GM13977 (cell line): ENCODE data around the gene PCNX2.

Experiments
- DNase-seq: peaks from one replicate; pipeline ENCODE4 v3.0.0; 2012; ENCODE audit warnings: low spot score
- in situ Hi-C: fragments of 300-500 bp; cut with MboI; formaldehyde crosslinking; loops from one replicate; pipeline ENCODE4 v1.12.0; 2022; ENCODE audit warnings: low sequenced_read_pairs, low pct_unique_long_range_greater_than_20kb, mixed read lengths, inconsistent platforms; ENCODE audit not compliant: unreplicated experiment
- TF ChIP-seq, protein P1 (sequence below): IDR thresholded peaks from 2 replicates; pipeline ENCODE4 v1.5.1; 2012; ENCODE audit warnings: mild to moderate bottlenecking, control low read depth; ENCODE audit not compliant: insufficient read depth; ENCODE audit errors: extremely low read depth, missing control alignments

PCNX2 gene

GRCh38 chr1:232990176-232991128, 305.1 kb downstream of the PCNX2 start:
- TF ChIP-seq, protein P1, sequence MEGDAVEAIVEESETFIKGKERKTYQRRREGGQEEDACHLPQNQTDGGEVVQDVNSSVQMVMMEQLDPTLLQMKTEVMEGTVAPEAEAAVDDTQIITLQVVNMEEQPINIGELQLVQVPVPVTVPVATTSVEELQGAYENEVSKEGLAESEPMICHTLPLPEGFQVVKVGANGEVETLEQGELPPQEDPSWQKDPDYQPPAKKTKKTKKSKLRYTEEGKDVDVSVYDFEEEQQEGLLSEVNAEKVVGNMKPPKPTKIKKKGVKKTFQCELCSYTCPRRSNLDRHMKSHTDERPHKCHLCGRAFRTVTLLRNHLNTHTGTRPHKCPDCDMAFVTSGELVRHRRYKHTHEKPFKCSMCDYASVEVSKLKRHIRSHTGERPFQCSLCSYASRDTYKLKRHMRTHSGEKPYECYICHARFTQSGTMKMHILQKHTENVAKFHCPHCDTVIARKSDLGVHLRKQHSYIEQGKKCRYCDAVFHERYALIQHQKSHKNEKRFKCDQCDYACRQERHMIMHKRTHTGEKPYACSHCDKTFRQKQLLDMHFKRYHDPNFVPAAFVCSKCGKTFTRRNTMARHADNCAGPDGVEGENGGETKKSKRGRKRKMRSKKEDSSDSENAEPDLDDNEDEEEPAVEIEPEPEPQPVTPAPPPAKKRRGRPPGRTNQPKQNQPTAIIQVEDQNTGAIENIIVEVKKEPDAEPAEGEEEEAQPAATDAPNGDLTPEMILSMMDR = no peak
- in situ Hi-C loops = no loop called here
- no peak for DNase-seq

GRCh38 chr1:232988572-232989040, 306.9 kb downstream of the PCNX2 start:
- in situ Hi-C loops = no loop called here
- DNase-seq = no peak
- TF ChIP-seq, protein P1 = no peak

- DNase-seq = no peak
- TF ChIP-seq, protein P1 = no peak
- in situ Hi-C loops = no loop called here
Observed at GRCh38 chr1:232987774-232988140, 307.8 kb downstream of the PCNX2 start.

DNA sequence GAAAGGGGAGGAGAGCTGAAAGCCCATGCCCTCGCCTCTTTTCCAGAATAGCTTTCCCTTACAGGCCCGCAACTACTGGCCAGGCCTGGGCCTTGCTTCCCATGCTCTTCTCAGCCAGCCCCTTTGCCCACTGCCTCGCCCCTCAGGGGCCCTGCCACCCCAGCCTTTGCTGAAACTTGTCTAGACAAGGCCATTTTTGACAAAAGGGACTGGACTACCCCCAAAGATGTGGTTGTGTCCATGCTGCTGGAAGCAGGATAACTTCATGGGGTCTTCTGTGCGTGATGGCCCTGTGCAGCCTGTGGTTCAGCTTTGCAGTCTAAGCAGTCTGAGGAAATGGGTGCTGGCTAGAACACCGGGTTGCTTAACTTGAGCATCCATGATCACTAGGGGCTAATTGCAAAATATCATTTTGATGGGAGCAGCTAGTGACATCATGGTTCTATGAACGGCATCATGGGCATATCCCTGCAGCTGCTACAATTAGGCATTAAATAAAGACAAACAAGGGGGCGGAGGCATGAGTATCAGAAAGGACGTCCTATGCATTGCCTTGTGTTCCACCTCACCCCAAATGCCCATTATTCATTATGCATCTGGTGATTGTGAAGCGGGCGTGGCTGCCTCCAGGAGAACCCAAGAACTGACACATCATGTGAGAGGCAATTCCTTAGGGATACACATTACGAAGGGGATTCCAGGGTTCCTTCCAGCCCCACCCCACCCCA, 308.3 kb downstream of the PCNX2 start:
- no peak for DNase-seq
- TF ChIP-seq, protein P1 = no peak
- in situ Hi-C loops = no loop called here

DNA sequence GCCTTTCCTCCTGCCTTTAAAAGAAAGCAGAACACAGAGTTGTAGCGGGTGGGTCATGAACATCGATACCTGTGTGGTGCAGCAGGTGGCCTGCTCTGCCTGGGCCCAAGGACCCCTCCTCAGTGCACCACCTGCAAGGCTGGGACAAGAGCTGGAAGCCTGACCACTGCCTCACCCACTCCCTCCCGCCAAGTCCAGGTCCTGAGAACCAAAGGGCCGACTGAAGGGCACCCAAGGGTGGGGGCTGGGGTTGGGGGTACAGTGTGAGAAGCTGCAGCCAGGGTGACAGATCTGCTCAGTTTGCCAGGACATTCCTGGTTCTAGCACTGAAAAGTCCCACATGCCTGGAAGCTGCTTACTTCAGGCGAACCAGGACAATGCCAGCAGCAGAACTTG, 309.0 kb downstream of the PCNX2 start:
- in situ Hi-C loops = no loop called here
- no peak for DNase-seq
- TF ChIP-seq, protein P1 = no peak

DNA sequence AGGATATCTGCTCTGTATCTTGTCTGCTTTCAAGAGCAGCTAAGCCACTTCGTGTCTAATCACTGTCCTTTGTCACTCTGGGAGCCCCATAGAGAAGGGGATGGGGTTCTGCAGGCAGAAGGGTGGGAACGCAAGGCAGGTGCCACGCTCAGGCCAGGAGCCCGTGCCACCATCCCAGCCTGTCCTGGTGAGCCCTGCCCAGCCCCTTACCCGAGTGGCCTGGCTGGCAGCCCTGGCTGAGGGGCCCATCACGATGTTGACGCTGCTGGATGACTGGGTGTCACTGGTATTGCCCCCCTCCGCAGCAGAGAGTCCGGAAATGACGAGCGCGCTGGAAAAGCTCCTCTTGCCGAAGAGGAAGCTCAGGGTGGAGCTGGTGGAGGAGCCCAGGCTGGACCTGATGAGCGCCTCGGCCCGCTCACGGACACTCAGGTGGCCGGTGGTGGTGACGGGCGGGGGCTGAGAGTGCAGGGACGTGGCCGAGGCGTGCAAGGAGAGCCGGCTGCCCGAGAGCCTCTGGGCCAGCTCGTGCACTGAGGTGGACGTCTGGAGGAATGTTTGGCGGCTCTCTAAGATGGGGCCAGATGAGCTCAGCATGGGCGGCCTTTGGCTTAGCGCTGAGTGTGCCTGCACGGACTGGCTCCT, 309.5 kb downstream of the PCNX2 start:
- TF ChIP-seq, protein P1 = no peak

More for the DNA sequence above, 309.5 kb downstream of the PCNX2 start:
- no peak for DNase-seq
- in situ Hi-C loops = no loop called here
